ENCODE data around the gene SSBP3. TPM values are rescaled to one million over a fixed set of nuclear protein-coding genes. Genes with fewer than 3 reads are reported as not detected.

The SSBP3 gene
- polyA plus RNA-seq, 1 donor (not counting 4 experiments of a cell fraction or from before 2014, with no cell fraction given), result 16.9 TPM

GRCh38 chr1:54239035-54239383 is 167.2 kb downstream of the SSBP3 start:
- Histone ChIP-seq H3K9me1 (ENCODE audit: control insufficient read depth, extremely low read depth, insufficient read depth, low read length) (no peaks in the 10 kb centered on the region), H3K27ac (ENCODE audit: control insufficient read depth, insufficient read depth, low read length) (no peak overlapping the region), H4K20me1 (ENCODE audit: control insufficient read depth, extremely low read depth, insufficient read depth, low read length) (no peaks in the 10 kb centered on the region), H3K4me1 (ENCODE audit: control insufficient read depth, extremely low read depth, insufficient read depth, low read length) (no peaks in the 10 kb centered on the region), H3K27me3 (ENCODE audit: control insufficient read depth, extremely low read depth, insufficient read depth, low read length) (no peaks in the 10 kb centered on the region), H3K4me2 (ENCODE audit: control insufficient read depth, extremely low read depth, insufficient read depth, low read depth, low read length) (no peak overlapping the region), H3K9ac (ENCODE audit: control insufficient read depth, extremely low read depth, insufficient read depth, low read length) (no peak overlapping the region), H3K36me3 (ENCODE audit: control insufficient read depth in 2 of 2, extremely low read depth in 1 of 2, insufficient read depth in 2 of 2, low read length in 2 of 2) (peaks cover 0 to 3% of the 10 kb centered on the region in 2 experiments), H2AFZ (ENCODE audit: control insufficient read depth, low read length) (no peak overlapping the region), H3K9me3 (ENCODE audit: control insufficient read depth, low read depth, low read length) (no peaks in the 10 kb centered on the region), H3K4me3 (ENCODE audit: control insufficient read depth in 2 of 3, extremely low read depth in 1 of 3, insufficient read depth in 2 of 3, low read depth in 1 of 3, low read length in 3 of 3) (no peak overlapping the region), H3K79me2 (ENCODE audit: control insufficient read depth, insufficient read depth, low read length) (no peaks in the 10 kb centered on the region)
- TF ChIP-seq EZH2 (IDR thresholded peaks at IDR 0.05; ENCODE audit: low read length) (no peak), CTCF (optimal IDR thresholded peaks at IDR 0.05 in 1 of 3, IDR thresholded peaks at IDR 0.05 in 1 of 3, conservative IDR thresholded peaks at IDR 0.05 in 1 of 3; ENCODE audit: extremely low read depth in 1 of 3, insufficient read depth in 2 of 3, low read length in 3 of 3) (no peak)
- dilution Hi-C loops (cut with MboI; ENCODE audit: extremely low pct_ligation_motif_present, low sequenced_read_pairs), result no loop called here
- FAIRE-seq (no peak), DNase-seq (ENCODE audit: low read depth, low spot score) (no peak)

DNA sequence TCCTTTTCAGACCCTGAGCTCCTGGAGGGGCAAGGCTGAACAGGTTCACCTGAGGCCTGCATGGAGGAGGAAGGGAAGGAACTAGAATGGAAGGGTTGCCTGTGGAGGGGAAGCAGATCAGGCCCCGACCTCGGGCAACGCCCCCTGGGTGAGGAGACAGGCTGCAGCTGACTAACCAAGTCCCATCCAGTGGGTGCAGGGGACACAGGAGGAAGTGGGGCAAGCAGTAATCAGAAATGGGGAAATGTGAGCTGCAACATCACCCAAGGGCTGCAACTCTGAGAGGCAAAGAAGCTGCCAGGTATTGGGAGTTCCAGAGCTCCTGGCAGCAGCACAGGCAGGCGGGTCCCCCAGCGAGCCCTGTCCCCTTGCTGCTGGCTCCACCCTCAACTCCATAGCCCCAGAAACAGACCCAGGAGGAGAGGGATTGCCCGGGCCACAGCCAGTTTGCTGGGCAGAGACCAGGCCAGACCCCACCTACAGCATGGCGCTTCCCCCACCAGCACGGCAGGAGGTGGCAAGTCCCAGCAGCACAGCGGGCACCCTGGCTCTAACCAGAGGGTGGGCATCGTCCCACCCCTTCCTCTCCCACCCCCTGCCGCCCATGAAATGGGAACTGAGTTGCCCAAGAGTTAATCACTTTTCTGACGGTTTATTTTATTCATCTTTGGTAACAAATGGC is 167.7 kb downstream of the SSBP3 start:
- Histone ChIP-seq H3K36me3 (ENCODE audit: control insufficient read depth in 2 of 2, extremely low read depth in 1 of 2, insufficient read depth in 2 of 2, low read length in 2 of 2) (peaks cover 0 to 3% of the 10 kb centered on the region in 2 experiments), H2AFZ (ENCODE audit: control insufficient read depth, low read length) (no peak overlapping the region), H3K9me1 (ENCODE audit: control insufficient read depth, extremely low read depth, insufficient read depth, low read length) (no peaks in the 10 kb centered on the region), H4K20me1 (ENCODE audit: control insufficient read depth, extremely low read depth, insufficient read depth, low read length) (no peaks in the 10 kb centered on the region), H3K9me3 (ENCODE audit: control insufficient read depth, low read depth, low read length) (no peaks in the 10 kb centered on the region), H3K4me2 (ENCODE audit: control insufficient read depth, extremely low read depth, insufficient read depth, low read depth, low read length) (no peak overlapping the region), H3K4me1 (ENCODE audit: control insufficient read depth, extremely low read depth, insufficient read depth, low read length) (no peaks in the 10 kb centered on the region), H3K27me3 (ENCODE audit: control insufficient read depth, extremely low read depth, insufficient read depth, low read length) (no peaks in the 10 kb centered on the region), H3K27ac (ENCODE audit: control insufficient read depth, insufficient read depth, low read length) (no peak overlapping the region), H3K4me3 (ENCODE audit: control insufficient read depth in 2 of 3, extremely low read depth in 1 of 3, insufficient read depth in 2 of 3, low read depth in 1 of 3, low read length in 3 of 3) (no peak overlapping the region), H3K9ac (ENCODE audit: control insufficient read depth, extremely low read depth, insufficient read depth, low read length) (no peak overlapping the region), H3K79me2 (ENCODE audit: control insufficient read depth, insufficient read depth, low read length) (no peaks in the 10 kb centered on the region)
- dilution Hi-C loops (cut with MboI; ENCODE audit: extremely low pct_ligation_motif_present, low sequenced_read_pairs), result no loop called here
- FAIRE-seq (no peak), DNase-seq (ENCODE audit: low read depth, low spot score) (no peak)
- TF ChIP-seq EZH2 (IDR thresholded peaks at IDR 0.05; ENCODE audit: low read length) (no peak), CTCF (optimal IDR thresholded peaks at IDR 0.05 in 1 of 3, IDR thresholded peaks at IDR 0.05 in 1 of 3, conservative IDR thresholded peaks at IDR 0.05 in 1 of 3; ENCODE audit: extremely low read depth in 1 of 3, insufficient read depth in 2 of 3, low read length in 3 of 3) (no peak)
